H9 (cell line): ENCODE data around the gene AHSP. TPM values are rescaled to one million over a fixed set of nuclear protein-coding genes. Genes with fewer than 3 reads are reported as not detected.

Source experiments
- DNase-seq: peaks from one replicate; pipeline ENCODE4 v3.0.0-alpha.2; 2017
- H2AFZ ChIP-seq: one replicate; pipeline ENCODE4 v1.6.1; 2013; ENCODE audit warnings: mild to moderate bottlenecking, low read length, control low read depth, moderate library complexity
- H2AK5ac ChIP-seq: 2 replicates; pipeline ENCODE4 v1.6.1; 2013; ENCODE audit warnings: low read length, control low read depth, mixed read lengths; ENCODE audit not compliant: insufficient read length
- H2BK120ac ChIP-seq: one replicate; pipeline ENCODE4 v1.6.1; 2013; ENCODE audit warnings: low read depth, mild to moderate bottlenecking, low read length, control low read depth, inconsistent platforms; ENCODE audit not compliant: poor library complexity, severe bottlenecking
- H2BK12ac ChIP-seq: 2 replicates; pipeline ENCODE4 v1.6.1; 2013; ENCODE audit warnings: low read length, control low read depth, mixed read lengths, low read depth; ENCODE audit not compliant: insufficient read length
- H2BK15ac ChIP-seq: 2 replicates; pipeline ENCODE4 v1.6.1; 2013; ENCODE audit warnings: low read depth, low read length, control low read depth
- H2BK20ac ChIP-seq: one replicate; pipeline ENCODE4 v1.6.1; 2013; ENCODE audit warnings: low read depth, mild to moderate bottlenecking, low read length, control low read depth, inconsistent platforms; ENCODE audit not compliant: poor library complexity, severe bottlenecking
- H2BK5ac ChIP-seq: 2 replicates; pipeline ENCODE4 v1.6.1; 2013; ENCODE audit warnings: low read length, control low read depth, mixed read lengths; ENCODE audit not compliant: insufficient read length
- H3K14ac ChIP-seq: 2 replicates; pipeline ENCODE4 v1.6.1; 2013; ENCODE audit warnings: low read length, control low read depth; ENCODE audit not compliant: insufficient read depth
- H3K18ac ChIP-seq: 2 replicates; pipeline ENCODE4 v1.6.1; 2013; ENCODE audit warnings: low read depth, mild to moderate bottlenecking, mixed read lengths, low read length, control low read depth; ENCODE audit not compliant: insufficient read length
- H3K23ac ChIP-seq: 2 replicates; pipeline ENCODE4 v1.6.1; 2013; ENCODE audit warnings: low read length, control low read depth, mixed read lengths, low read depth; ENCODE audit not compliant: insufficient read length
- H3K23me2 ChIP-seq: 2 replicates; pipeline ENCODE4 v1.6.1; 2013; ENCODE audit warnings: low read depth, mild to moderate bottlenecking, mixed read lengths, low read length, control low read depth; ENCODE audit not compliant: insufficient read length, poor library complexity, severe bottlenecking
- H3K27ac ChIP-seq: 2 replicates; pipeline ENCODE4 v1.5.1; 2013; ENCODE audit warnings: low read length, control low read depth, mixed read lengths, low read depth; ENCODE audit not compliant: insufficient read length
- H3K27me3 ChIP-seq: 2 replicates; pipeline ENCODE4 v1.6.1; 2013; ENCODE audit warnings: low read length, control low read depth, inconsistent platforms; ENCODE audit not compliant: insufficient read depth
- H3K4ac ChIP-seq: 2 replicates; pipeline ENCODE4 v1.6.1; 2013; ENCODE audit warnings: low read depth, mild to moderate bottlenecking, control low read depth, inconsistent platforms, low read length, moderate library complexity
- H3K4me1 ChIP-seq: 2 replicates; pipeline ENCODE4 v1.6.1; 2013; ENCODE audit warnings: low read length, control low read depth, inconsistent platforms; ENCODE audit not compliant: insufficient read depth
- H3K4me2 ChIP-seq: 2 replicates; pipeline ENCODE4 v1.6.1; 2013; ENCODE audit warnings: low read length, control low read depth, mixed read lengths; ENCODE audit not compliant: insufficient read length, insufficient read depth
- H3K56ac ChIP-seq: 2 replicates; pipeline ENCODE4 v1.6.1; 2013; ENCODE audit warnings: low read depth, mild to moderate bottlenecking, mixed read lengths, low read length, control low read depth; ENCODE audit not compliant: insufficient read length
- H3K79me1 ChIP-seq: 2 replicates; pipeline ENCODE4 v1.6.1; 2013; ENCODE audit warnings: low read depth, mild to moderate bottlenecking, moderate library complexity, low read length, control low read depth, inconsistent platforms; ENCODE audit not compliant: insufficient read depth, poor library complexity, severe bottlenecking
- H3K79me2 ChIP-seq: 2 replicates; pipeline ENCODE4 v1.6.1; 2013; ENCODE audit warnings: low read length, control low read depth, inconsistent platforms; ENCODE audit not compliant: insufficient read depth
- H3K9ac ChIP-seq: 2 replicates; pipeline ENCODE4 v1.6.1; 2013; ENCODE audit warnings: low read length, control low read depth, mixed read lengths; ENCODE audit not compliant: insufficient read length; ENCODE audit errors: extremely low read depth
- H3K9me3 ChIP-seq: one replicate; pipeline ENCODE4 v1.6.1; 2013; ENCODE audit warnings: low read depth, low read length, inconsistent platforms; ENCODE audit not compliant: control insufficient read depth
- H3T11ph ChIP-seq: one replicate; pipeline ENCODE4 v1.6.1; 2013; ENCODE audit warnings: mild to moderate bottlenecking, low read length, control low read depth, inconsistent platforms
- H4K20me1 ChIP-seq: one replicate; pipeline ENCODE4 v1.6.1; 2013; ENCODE audit not compliant: control insufficient read depth, insufficient read length, insufficient read depth
- H4K5ac ChIP-seq: 2 replicates; pipeline ENCODE4 v1.6.1; 2013; ENCODE audit warnings: low read depth, mild to moderate bottlenecking, mixed read lengths, low read length, control low read depth; ENCODE audit not compliant: insufficient read length
- H4K8ac ChIP-seq: replicated peaks from 2 replicates; pipeline ENCODE4 v1.6.1; 2013; ENCODE audit warnings: low read length, control low read depth, mixed read lengths, low read depth; ENCODE audit not compliant: insufficient read length
- H4K91ac ChIP-seq: 2 replicates; pipeline ENCODE4 v1.6.1; 2013; ENCODE audit warnings: low read depth, mild to moderate bottlenecking, moderate library complexity, mixed read lengths, low read length, control low read depth; ENCODE audit not compliant: insufficient read length
- H3K27ac Mint-ChIP-seq, 3 experiments: 2 replicates in 2 of 3; 3 replicates in 1 of 3; pipeline ENCODE4 v1.8.0; 2020 to 2021; ENCODE audit warnings: mixed read lengths in 3 of 3, mild to moderate bottlenecking in 1 of 3, moderate library complexity in 1 of 3
- H3K27me3 Mint-ChIP-seq: 2 replicates; pipeline ENCODE4 v1.8.0; 2021; ENCODE audit warnings: low read depth, mild to moderate bottlenecking, moderate library complexity, mixed read lengths
- H3K36me3 Mint-ChIP-seq, 3 experiments: 2 replicates in 2 of 3; 3 replicates in 1 of 3; pipeline ENCODE4 v1.8.0; 2020 to 2021; ENCODE audit warnings: low read depth in 3 of 3, mixed read lengths in 3 of 3; ENCODE audit not compliant: insufficient read depth in 1 of 3
- H3K4me1 Mint-ChIP-seq, 2 experiments: 2 replicates each; pipeline ENCODE4 v1.8.0; 2020; ENCODE audit warnings: mixed read lengths in 2 of 2
- H3K4me3 Mint-ChIP-seq, 2 experiments: 2 replicates in 1 of 2; 3 replicates in 1 of 2; pipeline ENCODE4 v1.8.0; 2020 to 2021; ENCODE audit warnings: mild to moderate bottlenecking in 2 of 2, mixed read lengths in 2 of 2, moderate library complexity in 1 of 2
- H3K9me3 Mint-ChIP-seq, 2 experiments: 2 replicates in 1 of 2; 3 replicates in 1 of 2; pipeline ENCODE4 v1.8.0; 2020; ENCODE audit warnings: mild to moderate bottlenecking in 2 of 2, mixed read lengths in 2 of 2, moderate library complexity in 1 of 2
- CTCF ChIP-seq: fragments of 200-600 bp; sonication (generic); conservative IDR thresholded peaks from 3 replicates; pipeline ENCODE4 v1.8.0; 2021; ENCODE audit warnings: antibody characterized with exemption, mild to moderate bottlenecking
- total RNA-seq: library from RNA; stranded (reverse); gene quantifications from 2 replicates; pipeline ENCODE4 v1.2.1, GENCODE V29; 2021

Gene AHSP
- total RNA-seq, 1 experiment from 2014 or later, result not detected

GRCh38 chr16:31513884-31514283, 13.8 kb upstream of the AHSP start:
- no peaks in the 10 kb centered on the region for H3K9me3 ChIP-seq
- H3K56ac ChIP-seq, result no peak overlapping the region
- no peak overlapping the region for H2AFZ ChIP-seq
- H3K79me1 ChIP-seq, result no peaks in the 10 kb centered on the region
- H3K4me1 ChIP-seq, result no peaks in the 10 kb centered on the region
- H4K5ac ChIP-seq, result no peak overlapping the region
- H4K20me1 ChIP-seq, result no peaks in the 10 kb centered on the region
- H3K27ac ChIP-seq, result no peak overlapping the region
- TF ChIP-seq CTCF, result no peak
- Mint-ChIP-seq H3K36me3 (peaks cover 4 to 5% (median 4%) of the 10 kb centered on the region in 3 experiments; a peak in 6 of 7 replicates), H3K27me3 (peaks cover 4% of the 10 kb centered on the region), H3K4me1 (peaks cover 21 to 33% of the 10 kb centered on the region in 2 experiments), H3K4me3 (no peak overlapping the region; a peak in 1 of 5 replicates), H3K27ac (peak overlapping the region in 1 of 3 experiments; percentile 90; a peak in 1 of 7 replicates), H3K9me3 (peaks cover 15 to 21% of the 10 kb centered on the region in 2 experiments)
- H3K14ac ChIP-seq, result no peak overlapping the region
- H2BK15ac ChIP-seq, result no peak overlapping the region
- H2BK20ac ChIP-seq, result no peak overlapping the region
- H3K4me2 ChIP-seq, result no peak overlapping the region
- H3K9ac ChIP-seq, result no peak overlapping the region
- no peak overlapping the region for H2AK5ac ChIP-seq
- H3K18ac ChIP-seq, result no peak overlapping the region
- H3K4ac ChIP-seq, result no peak overlapping the region
- H3K27me3 ChIP-seq, result no peaks in the 10 kb centered on the region
- H2BK120ac ChIP-seq, result no peak overlapping the region
- H3T11ph ChIP-seq, result no peak overlapping the region
- no peak overlapping the region for H4K8ac ChIP-seq
- H2BK5ac ChIP-seq, result no peak overlapping the region
- H3K23ac ChIP-seq, result no peak overlapping the region
- no peak for DNase-seq
- no peaks in the 10 kb centered on the region for H3K79me2 ChIP-seq
- H4K91ac ChIP-seq, result no peak overlapping the region
- no peaks in the 10 kb centered on the region for H3K23me2 ChIP-seq
- H2BK12ac ChIP-seq, result no peak overlapping the region
